H1 (cell line): ENCODE measurements around the gene TNRC6B. TPM values are rescaled to one million over a fixed set of nuclear protein-coding genes. Genes with fewer than 3 reads are reported as not detected.

Experiments
- CTCF ChIA-PET: fragments of 300-600 bp; sonication (Branson Sonifier 250); formaldehyde crosslinking; loops from one replicate; lab custom pipeline; 2021; ENCODE audit not compliant: partially characterized antibody; lab: Charles Lee
- POLR2A ChIA-PET: fragments of 300-600 bp; sonication (Branson Sonifier 250); formaldehyde crosslinking; loops from one replicate; lab custom pipeline; 2021; ENCODE audit warnings: inconsistent platforms; ENCODE audit not compliant: partially characterized antibody; lab: Charles Lee
- DNase-seq, 2 experiments: peaks; one replicate each; pipeline versions ENCODE4 v3.0.0 to v3.0.0-alpha.2; 2010 to 2022; ENCODE audit warnings: low spot score in 2 of 2, low read depth in 1 of 2, mixed read lengths in 1 of 2
- FAIRE-seq: peaks from 2 replicates; lab custom pipeline; 2011; peaks lifted over from hg19 to GRCh38; lab: Jason Lieb, UNC
- H2AFZ ChIP-seq: 2 replicates; pipeline ENCODE4 v1.8.1; 2012; ENCODE audit warnings: low read length, inconsistent platforms
- H2AK5ac ChIP-seq: 2 replicates; pipeline ENCODE4 v1.6.1; 2013; ENCODE audit warnings: low read depth, low read length
- H2BK120ac ChIP-seq: replicated peaks from 2 replicates; pipeline ENCODE3; 2013; ENCODE audit warnings: low read depth, low read length, inconsistent platforms
- H2BK12ac ChIP-seq: 2 replicates; pipeline ENCODE4 v1.6.1; 2013; ENCODE audit warnings: low read depth, low read length
- H2BK15ac ChIP-seq: 2 replicates; pipeline ENCODE4 v1.6.1; 2013; ENCODE audit warnings: low read length
- H2BK20ac ChIP-seq: 2 replicates; pipeline ENCODE4 v1.6.1; 2013; ENCODE audit warnings: low read length
- H2BK5ac ChIP-seq: 2 replicates; pipeline ENCODE4 v1.6.1; 2013; ENCODE audit warnings: low read depth, low read length
- H3K14ac ChIP-seq: 2 replicates; pipeline ENCODE4 v1.6.1; 2013; ENCODE audit warnings: inconsistent platforms; ENCODE audit not compliant: insufficient read length
- H3K18ac ChIP-seq: 2 replicates; pipeline ENCODE4 v1.6.1; 2013; ENCODE audit warnings: low read length; ENCODE audit errors: extremely low read depth
- H3K23ac ChIP-seq: 2 replicates; pipeline ENCODE4 v1.6.1; 2013; ENCODE audit warnings: inconsistent platforms; ENCODE audit not compliant: insufficient read length
- H3K23me2 ChIP-seq: 2 replicates; pipeline ENCODE4 v1.6.1; 2013; ENCODE audit warnings: low read depth, low read length
- H3K27ac ChIP-seq: 2 replicates; pipeline ENCODE4 v1.6.1; 2011; ENCODE audit warnings: low read depth, low read length, inconsistent platforms
- H3K27me3 ChIP-seq, 4 experiments: replicated peaks in 1 of 4; 1 replicate in 1 of 4; 2 replicates in 3 of 4; pipeline versions ENCODE4 v1.6.1 to v1.8.1; 2011 to 2013; ENCODE audit warnings: low read length in 3 of 4, mild to moderate bottlenecking in 3 of 4, inconsistent platforms in 2 of 4, mixed read lengths in 2 of 4, moderate library complexity in 1 of 4; ENCODE audit not compliant: control insufficient read depth in 3 of 4, insufficient read depth in 3 of 4; ENCODE audit errors: extremely low read depth in 1 of 4
- H3K36me3 ChIP-seq, 4 experiments: 2 replicates each; pipeline versions ENCODE4 v1.6.1 to v1.8.1; 2011 to 2013; ENCODE audit warnings: mild to moderate bottlenecking in 4 of 4, low read length in 3 of 4, moderate library complexity in 2 of 4, control low read depth in 1 of 4, inconsistent platforms in 1 of 4; ENCODE audit not compliant: insufficient read depth in 4 of 4, control insufficient read depth in 2 of 4
- H3K4ac ChIP-seq: replicated peaks from 2 replicates; pipeline ENCODE3; 2013; ENCODE audit warnings: low read length, low read depth, mixed read lengths, inconsistent platforms; ENCODE audit not compliant: insufficient read length
- H3K4me1 ChIP-seq, 4 experiments: replicated peaks in 1 of 4; 1 replicate in 1 of 4; 2 replicates in 3 of 4; pipeline versions ENCODE4 v1.6.1 to v1.8.1; 2011 to 2013; ENCODE audit warnings: low read length in 3 of 4, inconsistent platforms in 2 of 4, mixed read lengths in 1 of 4; ENCODE audit not compliant: insufficient read depth in 4 of 4, control insufficient read depth in 3 of 4
- H3K4me2 ChIP-seq, 2 experiments: 2 replicates each; pipeline versions ENCODE4 v1.6.1 to v1.8.1; 2011 to 2013; ENCODE audit warnings: low read depth in 2 of 2, low read length in 2 of 2, control low read depth in 1 of 2, inconsistent platforms in 1 of 2, mild to moderate bottlenecking in 1 of 2; ENCODE audit not compliant: insufficient read depth in 1 of 2
- H3K4me3 ChIP-seq, 4 experiments: fragments of 200-600, 300-600 bp in 1 of 4; sonication (generic), shearing (Covaris generic), sonication (Bioruptor Twin) in 1 of 4; 2 replicates each; pipeline versions ENCODE4 v1.5.1 to v1.8.1; 2011 to 2016; ENCODE audit warnings: low read length in 4 of 4, low read depth in 3 of 4, control low read depth in 2 of 4, inconsistent platforms in 2 of 4, mild to moderate bottlenecking in 2 of 4, mixed read lengths in 1 of 4, moderate library complexity in 1 of 4; ENCODE audit not compliant: insufficient read depth in 2 of 4; ENCODE audit errors: extremely low read depth in 1 of 4
- H3K56ac ChIP-seq: replicated peaks from 2 replicates; pipeline ENCODE3; 2013; ENCODE audit warnings: low read depth, mild to moderate bottlenecking, mixed read lengths, low read length, inconsistent platforms; ENCODE audit not compliant: insufficient read length
- H3K79me1 ChIP-seq: 2 replicates; pipeline ENCODE4 v1.6.1; 2013; ENCODE audit warnings: low read depth, low read length, control low read depth
- H3K79me2 ChIP-seq, 2 experiments: 2 replicates each; pipeline versions ENCODE4 v1.6.1 to v1.8.1; 2012 to 2013; ENCODE audit warnings: low read length in 2 of 2, mild to moderate bottlenecking in 2 of 2, inconsistent platforms in 1 of 2; ENCODE audit not compliant: insufficient read depth in 2 of 2, control insufficient read depth in 1 of 2
- H3K9ac ChIP-seq, 4 experiments: replicated peaks in 1 of 4; 1 replicate in 1 of 4; 2 replicates in 3 of 4; pipeline versions ENCODE4 v1.6.1 to v1.8.1; 2011 to 2013; ENCODE audit warnings: low read depth in 3 of 4, low read length in 3 of 4, control low read depth in 2 of 4, mild to moderate bottlenecking in 2 of 4, moderate library complexity in 2 of 4, inconsistent platforms in 1 of 4; ENCODE audit errors: extremely low read depth in 1 of 4
- H3K9me3 ChIP-seq, 2 experiments: 2 replicates each; pipeline versions ENCODE4 v1.6.1 to v1.8.1; 2012 to 2013; ENCODE audit warnings: mild to moderate bottlenecking in 2 of 2, moderate library complexity in 2 of 2, control low read depth in 1 of 2, inconsistent platforms in 1 of 2, low read depth in 1 of 2, low read length in 1 of 2, mixed read lengths in 1 of 2; ENCODE audit not compliant: insufficient read depth in 2 of 2
- H4K20me1 ChIP-seq, 2 experiments: replicated peaks in 1 of 2; 2 replicates each; pipeline versions ENCODE3 to v1.8.1; 2011 to 2013; ENCODE audit warnings: inconsistent platforms in 2 of 2, low read length in 2 of 2, mild to moderate bottlenecking in 1 of 2; ENCODE audit not compliant: insufficient read depth in 2 of 2, control insufficient read depth in 1 of 2
- H4K5ac ChIP-seq: 2 replicates; pipeline ENCODE4 v1.6.1; 2013; ENCODE audit warnings: low read length, low read depth, mixed read lengths, inconsistent platforms; ENCODE audit not compliant: insufficient read length
- H4K8ac ChIP-seq: 2 replicates; pipeline ENCODE4 v1.8.0; 2013; ENCODE audit warnings: mild to moderate bottlenecking, moderate library complexity, low read length, inconsistent platforms; ENCODE audit not compliant: insufficient read depth; ENCODE audit errors: extremely low read depth
- H4K91ac ChIP-seq: replicated peaks from 2 replicates; pipeline ENCODE3; 2013; ENCODE audit warnings: low read length, mixed read lengths, inconsistent platforms; ENCODE audit not compliant: insufficient read length
- ASH2L ChIP-seq: fragments of 200-600, 300-600 bp; sonication (generic); IDR thresholded peaks from one replicate; pipeline ENCODE4 v1.7.1; 2017; ENCODE audit warnings: low read length
- ATF2 ChIP-seq: IDR thresholded peaks from 2 replicates; pipeline ENCODE4 v1.6.1; 2012; ENCODE audit warnings: low read length, inconsistent platforms
- ATF3 ChIP-seq: IDR thresholded peaks from 2 replicates; pipeline ENCODE4 v1.6.1; 2011; ENCODE audit warnings: low read depth, mild to moderate bottlenecking, low read length; ENCODE audit not compliant: insufficient read depth
- CEBPB ChIP-seq: IDR thresholded peaks from 2 replicates; pipeline ENCODE4 v1.6.1; 2012; ENCODE audit warnings: low read depth, low read length
- MAFK ChIP-seq: IDR thresholded peaks from 2 replicates; pipeline ENCODE4 v1.6.1; 2012; ENCODE audit warnings: low read depth, mild to moderate bottlenecking, improper control_type of control experiment, low read length
- RBBP5 ChIP-seq: IDR thresholded peaks from 2 replicates; pipeline ENCODE4 v1.7.1; 2012; ENCODE audit warnings: low read depth, mild to moderate bottlenecking, inconsistent platforms, low read length, moderate library complexity, borderline replicate concordance
- SIN3A ChIP-seq, 2 experiments: IDR thresholded peaks in 1 of 2; conservative IDR thresholded peaks in 1 of 2; 2 replicates each; pipeline ENCODE4 v1.6.1; 2011 to 2012; ENCODE audit warnings: low read length in 2 of 2, improper control_type of control experiment in 1 of 2, low read depth in 1 of 2, mild to moderate bottlenecking in 1 of 2
- SIX5 ChIP-seq: IDR thresholded peaks from 2 replicates; pipeline ENCODE4 v1.6.1; 2011; ENCODE audit warnings: mild to moderate bottlenecking, low read depth, low read length
- TCF12 ChIP-seq: IDR thresholded peaks from 2 replicates; pipeline ENCODE4 v1.6.1; 2011; ENCODE audit warnings: low read depth, mild to moderate bottlenecking, low read length
- TEAD4 ChIP-seq: IDR thresholded peaks from 2 replicates; pipeline ENCODE4 v1.6.1; 2012; ENCODE audit warnings: low read depth, low read length, inconsistent platforms, mixed read lengths
- USF2 ChIP-seq: IDR thresholded peaks from 2 replicates; pipeline ENCODE4 v1.6.1; 2011; ENCODE audit warnings: low read length, improper control_type of control experiment
- WGBS, 2 experiments: shearing (Covaris generic) in 1 of 2; methylation state at CpG; one replicate each; pipeline versions ENCODE4 v1.1.6 to v1.1.7; 2013 to 2015; ENCODE audit warnings: low lambda C conversion rate in 2 of 2, mixed read lengths in 2 of 2, inconsistent platforms in 1 of 2, low coverage in 1 of 2, missing lambda C conversion rate in 1 of 2; ENCODE audit not compliant: insufficient replicate concordance in 2 of 2, insufficient coverage in 1 of 2, insufficient read length in 1 of 2; ENCODE audit errors: extremely low coverage in 1 of 2, missing lambda C conversion rate in 1 of 2; 5-methylcytosine and 5-hydroxymethylcytosine counted together
- polyA plus RNA-seq, 7 experiments: library from polyadenylated mRNA; depleted of rRNA in 3 of 7; stranded (reverse) in 5 of 7; unstranded in 2 of 7; fragments of >200 nt in 5 of 7; fragments of 200-250 nt in 2 of 7; gene quantifications; 1 replicate in 5 of 7; 2 replicates in 1 of 7; 4 replicates in 1 of 7; pipeline versions ENCODE4 v1.2.1 to v1.2.3, GENCODE V29; 2011 to 2013; ENCODE audit warnings: missing spikeins in 2 of 7, mixed read lengths in 2 of 7
- total RNA-seq: library from RNA; stranded (reverse); fragmentation: NEBNext Ultra II Directional; extraction: Animal tissue kit (Norgen Biotek cat#: 25700); gene quantifications from 2 replicates; pipeline ENCODE4 v1.2.1, GENCODE V29; 2021

The TNRC6B gene
- total and polyA plus RNA-seq, 2 of the 8 experiments (the other 6 are each of a cell fraction or from before 2014, with no cell fraction given): 12.5 to 48.9 TPM

- peaks cover 38 to 90% (median 76%) of the 10 kb centered on the region in 4 experiments for H3K36me3 ChIP-seq
- no peak for FAIRE-seq
- 80% methylated on average over 2 of the region's 2 CpGs; no CpG with 5 or more reads in 1 of the 2 experiments for WGBS, 2 experiments
- no peak for TF ChIP-seq SIX5
- TF ChIP-seq RBBP5: no peak
- TF ChIP-seq MAFK: no peak
- no peak for TF ChIP-seq TEAD4
- no peak for TF ChIP-seq ATF2
- TF ChIP-seq ASH2L: no peak
- no peak for TF ChIP-seq CEBPB
- TF ChIP-seq USF2: no peak
- TF ChIP-seq TCF12: no peak
- TF ChIP-seq SIN3A (conservative IDR thresholded peaks at IDR 0.05 in 1 of 2, IDR thresholded peaks at IDR 0.05 in 1 of 2; ENCODE audit: low read depth in 1 of 2, low read length in 2 of 2): no peak
- TF ChIP-seq ATF3: no peak
These were observed 135.3 kb downstream of the TNRC6B start for GRCh38 chr22:40313007-40313406.

More at GRCh38 chr22:40313007-40313406, 135.3 kb downstream of the TNRC6B start:
- Histone ChIP-seq H3K79me2 (no peaks in the 10 kb centered on the region), H4K20me1 (peaks cover 0 to under 1% of the 10 kb centered on the region in 2 experiments), H3K4me3 (no peak overlapping the region), H2AK5ac (no peak overlapping the region), H3K23me2 (no peaks in the 10 kb centered on the region), H2BK20ac (no peak overlapping the region), H2BK15ac (no peak overlapping the region), H3K9me3 (no peaks in the 10 kb centered on the region), H4K5ac (no peak overlapping the region), H3K23ac (no peak overlapping the region), H3K4me2 (no peak overlapping the region), H3K4me1 (no peaks in the 10 kb centered on the region), H2BK5ac (no peak overlapping the region), H3K27ac (no peak overlapping the region), H3K56ac (no peak overlapping the region), H3K18ac (no peak overlapping the region), H3K4ac (no peak overlapping the region), H2AFZ (no peak overlapping the region), H3K79me1 (no peaks in the 10 kb centered on the region), H2BK120ac (no peak overlapping the region), H3K14ac (no peak overlapping the region), H4K91ac (no peak overlapping the region), H2BK12ac (no peak overlapping the region), H4K8ac (no peak overlapping the region; the same call in 1 of the 2 replicates), H3K9ac (no peak overlapping the region), H3K27me3 (no peaks in the 10 kb centered on the region)
- ChIA-PET POLR2A (interaction anchor here (1.1 kb wide), 1 partner anchor 14 kb away, joined by 3 read pairs; no protein-coding TSS in a partner anchor), CTCF (no interaction called here)
- DNase-seq: no peak
